ENCODE results near the gene MINDY1.
A peak's percentile ranks its signal among the peaks of the same experiment; 100 is the strongest.

The MINDY1 gene

GRCh38 chr1:150985179-150985825 lies 21.4 kb downstream of the MINDY1 start:
- no peak for DNase-seq

- peak in 1 of 2 donors; percentile 60 for DNase-seq
These were observed 24.6 kb downstream of the MINDY1 start, which contains the start of gene ANXA9 for GRCh38 chr1:150981805-150982712. Gene ANXA9, plus strand, starts transcription at chr1:150982292. Its CDS starts 814 bp downstream, at chr1:150983106.

- no peak for DNase-seq
These were observed 25.4 kb downstream of the MINDY1 start for GRCh38 chr1:150981177-150981804.

- peak; percentile 81 to 99 for DNase-seq
These were observed 27.3 kb downstream of the MINDY1 start for GRCh38 chr1:150979092-150980056.

- DNase-seq = peak; percentile 87
These were observed 29.6 kb downstream of the MINDY1 start for GRCh38 chr1:150976879-150977694.

GRCh38 chr1:150976401-150976821 lies 30.3 kb downstream of the MINDY1 start:
- no peak for DNase-seq

GRCh38 chr1:150974580-150975478 lies 31.9 kb downstream of the MINDY1 start, which contains the start of gene CERS2:
Gene CERS2, minus strand, starts transcription at chr1:150974835. Its CDS starts 5,745 bp downstream, at chr1:150969090.
- peak; percentile 29 to 52 for DNase-seq

- peak; percentile 19 to 28 for DNase-seq
These were observed 32.7 kb downstream of the MINDY1 start for GRCh38 chr1:150973836-150974579.

GRCh38 chr1:150973258-150973835 lies 33.4 kb downstream of the MINDY1 start:
- DNase-seq = no peak

GRCh38 chr1:150972417-150972940 lies 34.2 kb downstream of the MINDY1 start:
- DNase-seq = no peak

- DNase-seq = no peak
These were observed 34.9 kb downstream of the MINDY1 start for GRCh38 chr1:150971583-150972416.

- peak; percentile 34 to 54 for DNase-seq
These were observed 35.7 kb downstream of the MINDY1 start for GRCh38 chr1:150970808-150971582.

- peak; percentile 53 to 59 for DNase-seq
These were observed 37.1 kb downstream of the MINDY1 start for GRCh38 chr1:150969626-150970025.

- no peak for DNase-seq
These were observed 38.2 kb downstream of the MINDY1 start for GRCh38 chr1:150968491-150968890.

GRCh38 chr1:150967936-150968335 lies 38.8 kb downstream of the MINDY1 start:
- DNase-seq = no peak

- DNase-seq = no peak
These were observed 40.7 kb downstream of the MINDY1 start for GRCh38 chr1:150966011-150966410.

GRCh38 chr1:150965605-150966004 lies 41.1 kb downstream of the MINDY1 start:
- no peak for DNase-seq

All from inflammatory macrophage treated with lipopolysaccharide for 1 hour (primary cell).